ENCODE data around the gene COL4A6. TPM values are rescaled to one million over a fixed set of nuclear protein-coding genes. Genes with fewer than 3 reads are reported as not detected.

Gene COL4A6
- total RNA-seq, 3 donors from 2014 or later = 6.9 to 13.9 (median 10.7) TPM

DNA sequence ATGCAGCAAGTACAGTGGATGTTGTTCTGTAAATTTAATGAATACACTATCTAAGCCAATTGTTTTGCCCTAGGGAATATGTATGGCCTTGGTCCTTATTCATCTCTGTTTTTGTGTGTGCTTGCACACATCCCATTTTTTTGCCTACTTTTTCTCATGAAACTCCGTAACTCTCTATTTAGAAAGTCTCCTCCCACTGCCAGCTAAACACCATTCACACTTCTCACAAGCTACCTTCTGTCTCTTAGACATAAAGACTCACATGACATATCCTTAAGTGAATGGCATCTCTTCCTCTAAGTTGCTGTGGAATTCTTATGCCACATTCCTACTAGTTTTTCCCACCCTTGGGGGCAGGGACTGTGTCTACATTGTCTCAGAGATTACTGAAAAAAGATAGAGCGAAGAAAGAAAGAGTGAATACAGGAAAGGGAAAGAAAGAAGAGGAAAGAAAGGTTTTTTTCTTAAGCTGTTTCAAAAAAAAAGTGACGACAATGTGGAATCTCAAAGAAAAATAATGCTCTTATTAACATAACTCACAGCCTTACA is 229.1 kb downstream of the COL4A6 start:
- intact Hi-C loops (cut with DNase I; ENCODE audit: low total_unique reads) = loop anchor here (1.0 kb wide), 1 partner anchor 8 kb away; no protein-coding TSS in a partner anchor
- TF ChIP-seq POLR2AphosphoS5 (IDR thresholded peaks at IDR 0.05) (no peak), CTCF (IDR thresholded peaks at IDR 0.05) (no peak)
- H3K9me3 ChIP-seq = no peaks in the 10 kb centered on the region
- no peak for DNase-seq (ENCODE audit: low spot score in 2 of 2)
- H3K27me3 ChIP-seq = peaks cover 0 to 68% of the 10 kb centered on the region in 2 donors
- H3K27ac ChIP-seq = no peak overlapping the region
- H3K4me3 ChIP-seq = no peak overlapping the region
- no peaks in the 10 kb centered on the region for H3K4me1 ChIP-seq
- no peaks in the 10 kb centered on the region for H3K36me3 ChIP-seq

- no peak for DNase-seq (ENCODE audit: low spot score in 2 of 2)
- H3K27me3 ChIP-seq = peaks cover 0 to 66% of the 10 kb centered on the region in 2 donors
- H3K36me3 ChIP-seq = no peaks in the 10 kb centered on the region
- no peak overlapping the region for H3K27ac ChIP-seq
- no peaks in the 10 kb centered on the region for H3K4me1 ChIP-seq
- no peaks in the 10 kb centered on the region for H3K9me3 ChIP-seq
- TF ChIP-seq POLR2A (IDR thresholded peaks at IDR 0.05) = no peak
- TF ChIP-seq CTCF (IDR thresholded peaks at IDR 0.05) = no peak
- no peak for TF ChIP-seq POLR2AphosphoS5 (IDR thresholded peaks at IDR 0.05)
- intact Hi-C loops (cut with DNase I; ENCODE audit: low total_unique reads) = no loop called here
- H3K4me3 ChIP-seq = no peak overlapping the region
These were observed 234.7 kb downstream of the COL4A6 start for GRCh38 chrX:108203540-108203939.

DNA sequence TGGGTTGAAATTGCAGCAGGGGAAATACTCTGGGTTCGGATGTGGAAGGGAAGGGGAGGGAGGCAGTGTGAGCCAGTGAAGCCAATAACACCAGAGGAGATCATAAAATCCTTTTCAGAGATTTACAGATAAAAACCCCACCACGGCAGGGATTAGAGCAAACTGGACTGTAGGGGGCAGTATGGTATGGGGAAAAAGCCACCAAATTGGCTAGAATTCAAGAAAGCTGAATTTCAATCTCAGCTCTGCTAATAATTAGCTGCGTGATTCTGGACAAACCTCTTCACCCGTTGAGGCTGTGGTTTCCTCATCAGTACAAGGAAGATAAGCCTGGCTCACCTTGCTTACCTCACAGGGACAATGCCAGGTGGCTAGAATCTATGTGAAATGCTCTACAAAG is 238.5 kb downstream of the COL4A6 start:
- Histone ChIP-seq H3K4me1 (no peaks in the 10 kb centered on the region), H3K4me3 (no peak overlapping the region), H3K9me3 (no peaks in the 10 kb centered on the region), H3K27me3 (peaks cover 0 to 69% of the 10 kb centered on the region in 2 donors), H3K36me3 (no peaks in the 10 kb centered on the region), H3K27ac (no peak overlapping the region)
- DNase-seq (ENCODE audit: low spot score in 2 of 2) = no peak
- TF ChIP-seq POLR2A (IDR thresholded peaks at IDR 0.05) (no peak), POLR2AphosphoS5 (IDR thresholded peaks at IDR 0.05) (no peak), CTCF (IDR thresholded peaks at IDR 0.05) (peak in 2 of 3 donors; percentile 35 to 41)
- intact Hi-C loops (cut with DNase I; ENCODE audit: low total_unique reads) = no loop called here

GRCh38 chrX:108199041-108199440 is 239.2 kb downstream of the COL4A6 start:
- no peak overlapping the region for H3K27ac ChIP-seq
- TF ChIP-seq POLR2AphosphoS5 (IDR thresholded peaks at IDR 0.05) = no peak
- TF ChIP-seq CTCF (IDR thresholded peaks at IDR 0.05) = no peak
- TF ChIP-seq POLR2A (IDR thresholded peaks at IDR 0.05) = no peak

GRCh38 chrX:108198420-108198819 is 239.8 kb downstream of the COL4A6 start:
- Histone ChIP-seq H3K4me3 (no peak overlapping the region), H3K36me3 (no peaks in the 10 kb centered on the region), H3K9me3 (no peaks in the 10 kb centered on the region), H3K4me1 (no peaks in the 10 kb centered on the region), H3K27me3 (peaks cover 0 to 65% of the 10 kb centered on the region in 2 donors), H3K27ac (no peak overlapping the region)
- intact Hi-C loops (cut with DNase I; ENCODE audit: low total_unique reads) = no loop called here
- no peak for DNase-seq (ENCODE audit: low spot score in 2 of 2)
- TF ChIP-seq POLR2AphosphoS5 (IDR thresholded peaks at IDR 0.05) (no peak), CTCF (IDR thresholded peaks at IDR 0.05) (no peak), POLR2A (IDR thresholded peaks at IDR 0.05) (no peak)

More at GRCh38 chrX:108199041-108199440, 239.2 kb downstream of the COL4A6 start:
- intact Hi-C loops (cut with DNase I; ENCODE audit: low total_unique reads) = no loop called here
- Histone ChIP-seq H3K4me3 (no peak overlapping the region), H3K4me1 (no peaks in the 10 kb centered on the region), H3K36me3 (no peaks in the 10 kb centered on the region), H3K27me3 (peaks cover 0 to 64% of the 10 kb centered on the region in 2 donors), H3K9me3 (no peaks in the 10 kb centered on the region)
- no peak for DNase-seq (ENCODE audit: low spot score in 2 of 2)

Data from breast epithelium (tissue), 4 donors.